Stimulated activated CD8-positive, alpha-beta memory T cell treated with anti-CD3 and anti-CD28 coated beads, Interleukin-15, amount 100 ng/mL, for 1 hour (primary cell): ENCODE data around the gene DUOXA2.
"Not testable (repeated sequence)": the region's sequence is repeated elsewhere in the genome, so short reads cannot be mapped to it uniquely, and the experiment has no call there.

Experiments
- DNase-seq: peaks from one replicate; pipeline ENCODE4 v3.0.0-alpha.2; 2020; ENCODE audit warnings: low read depth

DUOXA2 gene

DNA sequence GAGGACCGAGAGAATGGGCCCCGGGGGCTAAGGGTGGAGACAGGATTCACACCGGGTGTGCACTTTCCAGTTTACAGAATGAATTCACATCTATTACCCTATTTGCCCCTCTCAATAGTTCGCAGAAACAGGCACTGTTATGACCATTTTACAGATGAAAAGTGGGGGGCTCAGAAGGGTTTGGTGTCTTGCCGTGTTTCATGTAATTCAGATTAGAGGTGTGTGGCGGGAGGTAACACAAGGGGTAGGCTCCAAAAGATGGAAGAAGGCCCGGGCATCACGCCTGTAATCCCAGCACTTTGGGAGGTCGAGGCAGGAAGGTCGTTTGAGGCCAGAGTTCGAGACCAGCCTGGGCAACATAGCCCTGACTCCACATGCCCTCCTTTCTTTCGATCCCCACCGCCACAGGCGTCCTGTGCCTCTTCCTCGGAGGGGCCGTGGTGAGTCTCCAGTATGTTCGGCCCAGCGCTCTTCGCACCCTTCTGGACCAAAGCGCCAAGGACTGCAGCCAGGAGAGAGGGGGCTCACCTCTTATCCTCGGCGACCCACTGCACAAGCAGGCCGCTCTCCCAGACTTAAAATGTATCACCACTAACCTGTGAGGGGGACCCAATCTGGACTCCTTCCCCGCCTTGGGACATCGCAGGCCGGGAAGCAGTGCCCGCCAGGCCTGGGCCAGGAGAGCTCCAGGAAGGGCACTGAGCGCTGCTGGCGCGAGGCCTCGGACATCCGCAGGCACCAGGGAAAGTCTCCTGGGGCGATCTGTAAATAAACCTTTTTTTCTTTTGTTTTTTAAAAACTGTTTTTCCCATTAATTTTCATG is 3.4 kb downstream of the DUOXA2 start:
- no peak for DNase-seq

DNA sequence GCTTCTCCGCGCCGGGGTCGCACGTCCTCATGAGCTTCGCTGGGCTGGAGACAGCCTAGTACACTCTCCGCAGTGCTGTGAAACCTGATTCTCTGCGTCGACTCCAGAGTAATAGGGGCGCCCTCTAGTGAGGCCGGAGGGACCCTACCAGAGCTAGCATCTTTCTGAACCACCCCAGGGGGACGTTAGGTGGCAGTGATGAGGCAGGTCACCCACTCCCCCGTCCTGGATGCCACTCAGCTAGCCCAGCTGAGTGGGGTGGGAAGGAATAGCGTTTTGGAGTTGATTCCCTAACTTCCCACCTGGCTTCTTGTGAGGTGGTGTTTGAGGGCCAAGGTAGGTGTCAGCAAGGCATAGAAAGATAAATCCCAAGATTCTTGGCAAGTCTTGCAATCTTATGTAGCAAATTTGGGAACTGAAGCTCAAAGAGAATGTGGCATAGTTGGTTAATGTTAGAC is 4.0 kb downstream of the DUOXA2 start:
- peak; percentile 74 for DNase-seq

GRCh38 chr15:45118996-45119395 is 4.9 kb downstream of the DUOXA2 start:
- DNase-seq, result no peak

DNA sequence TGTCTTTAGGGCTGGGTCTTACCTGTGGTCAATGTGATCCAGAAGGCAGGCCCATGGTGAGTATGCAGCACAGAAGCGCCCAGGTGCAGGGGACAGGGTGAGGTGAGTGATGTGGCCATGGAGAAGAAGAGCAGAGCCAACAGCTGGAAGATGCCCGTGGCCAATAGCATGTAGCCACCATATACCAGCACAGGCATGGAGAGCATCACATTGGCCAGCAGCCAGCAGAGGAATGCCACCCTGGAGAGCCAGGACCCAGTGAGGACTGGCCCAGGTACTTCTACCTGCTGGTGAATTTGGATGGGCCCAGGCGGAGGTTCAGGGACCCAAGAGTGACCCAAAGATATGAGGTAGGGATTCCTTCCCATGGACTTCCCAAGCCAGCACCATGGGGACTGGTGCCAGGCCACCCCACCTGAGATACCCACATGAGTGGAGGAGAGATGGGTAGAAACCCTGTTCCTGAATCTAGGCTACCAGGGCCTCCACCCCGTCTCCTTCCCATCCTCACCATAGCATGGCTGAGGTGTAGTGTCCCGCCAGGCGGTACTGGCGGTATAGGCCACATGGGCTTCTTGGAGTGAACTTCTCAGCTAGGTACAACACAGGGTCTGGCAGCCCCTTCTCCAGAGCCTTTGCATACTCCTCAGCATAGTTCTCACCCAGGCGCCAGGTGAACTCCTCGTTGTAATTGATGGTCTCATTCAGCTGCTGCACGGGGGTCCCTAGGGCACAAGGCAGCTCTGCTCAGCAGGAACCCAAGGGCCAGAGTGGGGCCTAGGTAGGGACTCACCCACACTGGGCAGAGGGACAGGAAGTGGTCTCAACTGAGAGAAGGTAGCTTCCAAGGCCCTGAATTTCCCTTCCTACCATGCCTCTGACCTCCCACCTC is 6.2 kb downstream of the DUOXA2 start:
- no peak for DNase-seq

- no peak for DNase-seq
Measured at GRCh38 chr15:45121020-45121419, 6.9 kb downstream of the DUOXA2 start.

GRCh38 chr15:45121706-45122417 is 7.7 kb downstream of the DUOXA2 start:
- no peak for DNase-seq

GRCh38 chr15:45122719-45123118 is 8.6 kb downstream of the DUOXA2 start:
- no peak for DNase-seq

GRCh38 chr15:45123397-45123796 is 9.3 kb downstream of the DUOXA2 start:
- no peak for DNase-seq

DNA sequence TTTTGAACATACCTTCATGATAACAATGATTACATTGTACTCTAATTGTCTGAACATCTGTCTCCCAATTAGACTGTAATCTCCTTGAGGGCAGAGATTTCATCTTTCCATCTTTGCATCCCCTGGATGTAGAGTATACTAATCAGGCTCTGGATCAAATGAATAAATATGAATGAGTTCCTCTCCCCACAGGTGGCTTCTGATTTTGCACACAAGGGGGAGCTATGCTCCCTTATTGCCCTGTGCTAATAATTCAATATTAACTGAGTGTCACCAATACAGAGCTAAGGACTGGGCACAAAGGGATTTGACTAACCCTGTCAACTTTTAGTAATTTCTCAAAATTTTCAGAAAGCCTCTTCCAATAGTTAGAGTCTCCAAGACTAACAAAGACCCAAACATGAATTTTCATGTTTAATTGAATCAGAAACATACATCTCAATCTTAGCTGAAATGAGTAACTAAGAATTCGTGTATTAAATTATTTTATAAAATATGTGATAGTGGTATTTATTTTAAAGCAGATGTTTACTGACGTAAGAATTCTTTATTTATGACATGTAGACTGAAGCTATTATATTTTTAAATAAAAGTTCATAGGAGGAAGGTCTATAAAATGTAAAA is 12.5 kb downstream of the DUOXA2 start:
- DNase-seq, result no peak

GRCh38 chr15:45128971-45129639 is 15.0 kb downstream of the DUOXA2 start:
- no peak for DNase-seq

- no peak for DNase-seq
Measured at GRCh38 chr15:45129651-45130129, 15.6 kb downstream of the DUOXA2 start, which contains the start of the genes DUOX1 and DUOXA1. DUOX1 (plus strand) TSS chr15:45129994; CDS start chr15:45131967, 1,973 bp downstream. DUOXA1 (minus strand) TSS chr15:45129879; CDS start chr15:45123014, 6,865 bp downstream.

DNA sequence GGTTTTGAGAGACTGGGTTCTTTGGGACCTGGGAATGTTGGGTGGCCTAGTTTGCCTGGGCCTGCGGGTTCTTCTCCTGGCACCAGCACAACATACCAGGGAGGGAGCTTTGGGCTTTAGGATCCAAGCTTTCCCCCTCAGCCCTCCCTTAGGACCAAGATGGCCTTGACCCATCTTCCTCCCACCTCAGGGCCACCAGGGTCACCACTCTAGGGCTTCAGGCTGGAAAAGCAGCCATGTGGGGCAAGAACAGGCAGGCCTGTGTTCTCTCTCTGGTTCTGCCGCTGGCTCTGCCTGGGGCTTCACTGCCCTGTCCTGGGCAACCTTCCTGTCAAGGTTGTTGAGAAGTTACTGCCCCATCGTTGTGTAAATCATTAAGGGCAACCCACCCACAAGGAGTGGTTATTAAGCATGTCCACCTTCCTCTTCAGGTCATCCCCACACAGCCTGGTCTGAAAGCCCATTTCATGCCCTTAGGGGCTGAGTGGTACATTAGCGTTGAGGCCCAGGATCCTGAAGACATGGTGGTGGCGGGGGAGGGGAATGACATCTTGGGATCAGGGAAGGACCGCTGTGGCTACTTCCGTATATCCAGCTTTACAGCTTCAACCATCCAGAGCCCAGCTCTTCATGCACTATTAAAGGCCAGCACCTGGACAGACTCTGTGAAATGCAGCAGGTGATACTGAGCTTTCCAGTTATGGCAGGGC is 16.3 kb downstream of the DUOXA2 start:
- no peak for DNase-seq

DNA sequence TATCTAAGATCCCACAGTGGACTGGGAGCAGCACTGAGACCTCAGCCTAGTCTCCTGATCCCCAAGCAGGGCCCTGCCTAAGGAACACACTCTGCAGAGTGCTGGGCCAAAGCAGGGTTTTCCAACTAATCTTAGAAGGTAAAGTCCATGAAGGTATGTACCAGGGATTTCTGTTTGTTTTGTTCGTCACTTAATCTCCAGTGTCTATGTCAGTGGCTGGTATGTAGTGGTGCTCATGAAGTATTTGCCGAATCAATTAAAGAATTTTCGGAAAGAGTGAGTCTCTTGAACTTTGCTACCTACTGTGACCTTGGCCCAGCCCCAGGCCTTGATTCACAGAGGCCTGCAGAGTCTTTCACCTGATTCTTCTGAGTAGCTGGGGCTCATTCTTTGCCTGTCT is 17.4 kb downstream of the DUOXA2 start:
- no peak for DNase-seq

GRCh38 chr15:45132844-45133560 is 18.9 kb downstream of the DUOXA2 start:
- DNase-seq, result no peak

DNA sequence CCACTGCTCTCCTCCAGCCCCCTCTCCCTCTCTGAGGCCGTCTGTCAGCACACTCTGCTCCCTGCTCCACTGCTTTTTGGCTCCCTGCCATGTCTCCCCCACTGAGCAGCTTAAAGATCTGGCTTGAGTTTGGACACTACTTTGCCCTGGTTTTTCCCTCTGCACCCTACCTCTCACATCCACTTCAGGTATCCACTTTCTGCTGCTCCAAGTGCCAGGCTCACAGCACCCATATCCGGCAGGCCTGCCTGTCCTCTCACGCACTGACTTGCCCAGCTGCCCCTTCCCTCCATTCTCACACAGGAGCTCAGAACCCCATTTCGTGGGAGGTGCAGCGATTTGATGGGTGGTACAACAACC is 19.4 kb downstream of the DUOXA2 start:
- DNase-seq, result no peak

- no peak for DNase-seq
Measured at GRCh38 chr15:45134046-45134445, 19.9 kb downstream of the DUOXA2 start.

GRCh38 chr15:45134682-45135604 is 20.8 kb downstream of the DUOXA2 start:
- DNase-seq, result no peak

GRCh38 chr15:45135705-45136377 is 21.7 kb downstream of the DUOXA2 start:
- DNase-seq, result not testable (repeated sequence)
